GM21737 (cell line): Measurements from ENCODE around the gene ARHGAP25.

Experiments used
- ATAC-seq: cut with Tn5 transposase; IDR thresholded peaks from one replicate; pipeline ENCODE4 v1.9.1; 2021; ENCODE audit warnings: mild to moderate bottlenecking, moderate library complexity; ENCODE audit not compliant: unreplicated experiment

Gene ARHGAP25

GRCh38 chr2:68827666-68828065 is 93.1 kb downstream of the ARHGAP25 start:
- no peak for ATAC-seq

GRCh38 chr2:68828887-68829708 is 94.5 kb downstream of the ARHGAP25 start:
- no peak for ATAC-seq

- no peak for ATAC-seq
Measured at GRCh38 chr2:68829749-68830148, 95.1 kb downstream of the ARHGAP25 start.

- no peak for ATAC-seq
Measured at GRCh38 chr2:68831686-68832232, 97.1 kb downstream of the ARHGAP25 start.

GRCh38 chr2:68832233-68832869 is 97.7 kb downstream of the ARHGAP25 start:
- peak; percentile 61 for ATAC-seq

GRCh38 chr2:68833162-68833561 is 98.6 kb downstream of the ARHGAP25 start:
- ATAC-seq, result no peak

- ATAC-seq, result no peak
Measured at GRCh38 chr2:68834737-68835376, 100.2 kb downstream of the ARHGAP25 start.

GRCh38 chr2:68835621-68836020 is 101.0 kb downstream of the ARHGAP25 start:
- ATAC-seq, result no peak

- ATAC-seq, result no peak
Measured at GRCh38 chr2:68837164-68837860, 102.7 kb downstream of the ARHGAP25 start.

GRCh38 chr2:68837861-68838341 is 103.3 kb downstream of the ARHGAP25 start:
- ATAC-seq, result no peak

GRCh38 chr2:68838641-68839040 is 104.0 kb downstream of the ARHGAP25 start:
- ATAC-seq, result no peak

- ATAC-seq, result no peak
Measured at GRCh38 chr2:68839260-68839833, 104.7 kb downstream of the ARHGAP25 start.

GRCh38 chr2:68845043-68845442 is 110.4 kb downstream of the ARHGAP25 start:
- ATAC-seq, result no peak

- no peak for ATAC-seq
Measured at GRCh38 chr2:68846091-68846490, 111.5 kb downstream of the ARHGAP25 start.

GRCh38 chr2:68847751-68848150 is 113.1 kb downstream of the ARHGAP25 start:
- ATAC-seq, result no peak

GRCh38 chr2:68849579-68850030 is 115.0 kb downstream of the ARHGAP25 start:
- no peak for ATAC-seq

- no peak for ATAC-seq
Measured at GRCh38 chr2:68850524-68850923, 115.9 kb downstream of the ARHGAP25 start.

- ATAC-seq, result no peak
Measured at GRCh38 chr2:68853035-68853434, 118.4 kb downstream of the ARHGAP25 start.

- ATAC-seq, result no peak
Measured at GRCh38 chr2:68853915-68854314, 119.3 kb downstream of the ARHGAP25 start.

GRCh38 chr2:68854476-68854875 is 119.9 kb downstream of the ARHGAP25 start:
- ATAC-seq, result no peak
